Tongue (tissue), 2 donors: ENCODE measurements around the gene HOTAIR. TPM values are rescaled to one million over a fixed set of nuclear protein-coding genes. Genes with fewer than 3 reads are reported as not detected.

Experiments used
- DNase-seq: peaks from one replicate; pipeline ENCODE4 v3.0.0-alpha.2; 2015
- total RNA-seq: library from RNA; depleted of rRNA; stranded (reverse); fragments of >200 nt; gene quantifications from one replicate; pipeline ENCODE4 v1.2.3, GENCODE V29; 2014

HOTAIR gene
- total RNA-seq, 1 donor from 2014 or later: not detected

DNA sequence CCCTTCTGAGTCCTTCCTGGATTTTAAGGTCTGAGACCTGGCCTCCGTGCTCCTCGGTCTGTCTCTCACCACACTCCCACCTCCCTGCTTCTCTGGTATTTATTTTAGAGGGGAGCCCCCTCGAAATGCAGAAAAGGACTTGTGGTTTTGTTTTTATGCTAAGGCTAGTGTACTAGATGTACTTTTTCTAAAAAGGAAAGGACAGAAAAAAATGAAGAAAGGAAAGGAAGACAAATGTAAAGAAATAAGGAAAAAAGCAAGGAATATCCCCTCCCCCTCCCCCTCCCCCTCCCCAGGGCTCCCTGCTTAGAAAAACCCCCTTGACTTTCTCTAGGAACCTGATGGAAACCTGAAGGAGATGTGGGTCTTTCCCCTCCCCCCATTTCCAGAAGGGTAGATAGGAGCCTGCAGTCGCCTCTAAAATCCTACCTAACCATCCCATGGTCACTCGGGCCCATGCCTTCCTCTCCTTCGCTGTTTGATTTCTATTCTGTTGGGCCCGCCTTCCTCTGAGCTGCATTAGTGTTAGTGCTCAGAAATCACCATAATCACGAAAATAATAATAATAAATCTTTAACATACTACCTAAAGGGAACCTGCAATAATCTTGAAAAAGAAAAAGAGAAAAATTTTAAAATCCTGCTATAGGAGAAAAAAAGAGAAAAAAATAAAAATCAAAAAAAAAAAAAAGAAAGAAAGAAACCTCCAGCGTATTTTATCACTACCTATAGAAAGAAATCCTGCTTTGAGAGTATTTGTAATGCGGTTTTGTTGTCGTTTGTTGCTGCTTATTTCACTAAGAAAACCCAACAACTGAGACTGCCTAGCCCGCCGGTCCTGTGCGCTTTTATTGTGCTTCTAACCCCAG lies 37.1 kb upstream of the HOTAIR start:
- no peak for DNase-seq

DNA sequence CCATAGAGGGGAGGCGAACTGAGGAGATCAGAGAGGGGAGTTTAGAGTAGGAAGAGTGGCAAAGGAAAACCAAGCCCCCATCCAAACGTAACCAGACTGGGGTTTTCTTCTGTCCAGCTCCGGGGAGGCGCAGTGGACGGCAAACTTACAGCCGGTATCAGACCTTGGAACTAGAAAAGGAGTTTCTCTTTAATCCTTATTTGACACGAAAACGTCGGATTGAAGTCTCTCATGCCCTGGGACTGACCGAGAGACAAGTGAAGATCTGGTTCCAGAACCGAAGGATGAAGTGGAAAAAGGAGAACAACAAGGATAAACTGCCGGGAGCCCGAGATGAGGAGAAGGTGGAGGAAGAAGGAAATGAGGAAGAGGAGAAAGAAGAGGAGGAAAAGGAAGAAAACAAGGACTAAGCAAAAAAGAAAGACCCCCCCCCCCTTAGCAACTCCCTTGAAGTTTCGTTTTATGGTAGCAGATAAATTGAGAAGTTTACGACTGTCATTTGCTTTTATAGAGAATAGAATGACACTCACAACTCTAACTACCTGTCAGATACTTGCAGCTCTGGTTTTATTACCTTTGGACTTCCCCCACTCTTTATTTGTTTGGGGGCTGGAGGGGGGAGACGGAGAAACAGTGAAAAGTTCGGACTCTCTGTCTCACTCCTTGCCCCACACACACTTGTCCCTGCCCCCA lies 36.4 kb upstream of the HOTAIR start:
- no peak for DNase-seq

DNA sequence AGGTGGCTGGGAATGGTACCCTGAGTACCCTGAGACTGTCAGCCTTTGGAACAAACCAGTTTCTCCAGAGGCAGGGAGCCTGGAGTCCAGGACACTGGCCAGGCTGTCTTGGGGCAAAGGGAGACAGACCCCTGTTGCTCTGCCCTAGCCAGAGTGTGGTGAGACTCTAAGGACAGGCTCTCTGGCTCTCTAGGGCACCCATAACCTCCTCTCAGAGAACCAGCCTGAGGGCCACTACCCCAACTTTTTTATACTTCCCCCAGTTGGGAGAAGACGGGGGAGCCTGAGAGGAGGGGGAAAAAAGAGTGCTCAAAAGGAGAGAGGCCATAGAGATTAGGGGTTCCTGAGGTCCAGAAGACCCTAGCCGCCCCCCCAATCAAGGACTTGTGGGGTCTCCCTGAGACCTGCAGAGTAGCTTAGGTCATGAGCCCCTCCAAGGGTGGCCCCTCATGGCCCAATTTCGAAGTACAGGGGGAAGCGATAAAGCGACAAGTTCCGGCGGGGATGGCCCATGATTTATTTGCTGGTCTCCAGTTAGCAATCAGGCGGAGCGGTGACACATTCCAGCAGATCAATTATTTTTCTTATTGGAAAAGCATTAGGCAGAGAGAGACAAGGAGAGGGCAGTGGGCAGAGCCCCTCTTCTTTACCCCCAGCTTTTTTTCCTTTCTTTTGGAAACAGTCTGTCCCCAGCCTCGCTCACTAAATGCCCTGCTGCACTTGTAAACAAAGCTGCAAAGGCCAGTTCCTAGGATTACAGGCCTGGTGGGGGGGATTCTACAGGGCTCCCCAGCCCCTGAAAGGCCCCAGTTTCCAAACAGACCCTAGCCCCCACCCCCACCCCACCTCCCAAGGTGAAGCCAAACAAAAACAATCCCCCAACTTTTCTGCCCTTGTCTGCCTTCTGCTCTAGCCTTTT lies 35.6 kb upstream of the HOTAIR start:
- no peak for DNase-seq

DNA sequence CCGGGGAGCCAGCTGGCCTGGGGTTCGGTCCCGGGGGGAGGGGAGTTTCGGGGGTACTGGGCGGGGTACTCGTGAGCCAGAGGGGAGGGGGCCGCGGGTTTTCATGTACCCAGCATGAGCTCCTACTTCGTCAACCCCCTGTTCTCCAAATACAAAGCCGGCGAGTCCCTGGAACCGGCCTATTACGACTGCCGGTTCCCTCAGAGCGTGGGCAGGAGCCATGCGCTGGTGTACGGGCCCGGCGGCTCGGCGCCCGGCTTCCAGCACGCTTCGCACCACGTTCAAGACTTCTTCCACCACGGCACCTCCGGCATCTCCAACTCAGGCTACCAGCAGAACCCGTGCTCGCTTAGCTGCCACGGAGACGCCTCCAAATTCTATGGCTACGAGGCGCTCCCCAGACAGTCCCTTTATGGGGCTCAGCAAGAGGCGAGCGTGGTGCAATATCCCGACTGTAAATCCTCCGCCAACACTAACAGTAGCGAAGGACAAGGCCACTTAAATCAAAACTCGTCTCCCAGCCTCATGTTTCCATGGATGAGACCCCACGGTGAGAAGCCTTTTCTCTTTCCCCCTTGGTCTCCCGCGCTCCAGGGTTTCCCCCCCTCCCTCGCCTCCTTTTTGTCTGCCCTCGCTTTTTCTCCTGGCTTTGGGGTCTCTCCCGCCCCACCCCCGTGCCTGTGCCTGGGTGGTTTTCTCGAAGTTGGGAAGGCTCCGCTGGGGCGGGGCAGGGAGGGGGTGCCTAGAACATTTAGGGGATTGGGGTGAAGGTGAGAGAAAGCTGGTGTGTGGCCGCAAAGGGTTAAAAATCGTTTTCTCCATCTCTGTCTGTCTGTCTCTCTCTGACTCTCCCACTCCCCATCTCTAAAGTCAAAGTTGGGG lies 34.7 kb upstream of the HOTAIR start:
- DNase-seq: no peak

DNA sequence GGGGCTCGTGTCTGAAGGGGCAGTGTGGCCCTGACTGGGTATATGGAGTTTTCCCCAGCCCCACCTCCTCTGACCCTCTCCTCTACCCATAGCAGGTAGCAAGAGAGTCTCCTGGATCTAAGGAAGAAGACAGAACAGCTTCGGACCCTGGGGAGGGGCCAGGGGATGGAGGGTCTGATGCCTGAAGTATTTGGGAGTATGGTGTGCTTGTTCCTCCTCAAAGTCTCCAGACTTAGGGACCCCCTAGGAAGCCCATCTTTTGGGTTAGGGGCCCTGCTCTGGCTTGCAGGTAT lies 33.5 kb upstream of the HOTAIR start:
- DNase-seq: no peak

DNA sequence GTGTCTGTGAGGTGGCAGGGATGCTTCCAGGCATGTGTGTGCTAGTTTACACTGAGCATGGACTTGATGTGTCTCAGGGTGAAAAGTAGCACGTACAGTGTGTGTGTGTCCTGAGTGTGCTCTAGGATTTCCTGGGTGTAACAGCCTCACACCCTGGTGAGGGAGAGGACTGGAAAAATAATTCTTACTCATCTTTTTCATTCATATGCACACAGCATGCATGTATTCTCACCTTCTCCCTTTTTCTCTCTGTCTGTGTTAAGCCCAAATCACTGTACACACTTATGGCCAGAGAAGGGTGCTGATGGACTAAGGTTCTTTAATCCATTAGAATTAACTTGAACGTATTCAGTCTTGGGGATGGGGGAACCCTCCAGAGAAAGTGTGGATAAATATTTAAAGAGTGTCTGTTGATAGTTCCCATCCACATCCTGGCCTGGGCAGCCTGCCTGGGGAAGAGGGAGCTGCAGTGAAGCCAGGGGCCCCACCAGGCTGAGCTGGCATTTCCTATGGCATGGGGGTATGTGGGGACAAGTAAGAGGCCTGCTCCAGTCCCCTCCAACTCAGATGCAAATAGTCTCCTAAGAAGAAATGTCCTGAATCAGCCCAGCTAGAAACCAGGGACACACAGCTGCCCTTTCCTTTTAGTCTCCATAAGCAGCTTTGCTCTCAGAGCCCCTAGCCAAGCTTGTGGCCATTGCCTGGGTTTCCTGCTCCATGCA lies 32.9 kb upstream of the HOTAIR start:
- DNase-seq: no peak

DNA sequence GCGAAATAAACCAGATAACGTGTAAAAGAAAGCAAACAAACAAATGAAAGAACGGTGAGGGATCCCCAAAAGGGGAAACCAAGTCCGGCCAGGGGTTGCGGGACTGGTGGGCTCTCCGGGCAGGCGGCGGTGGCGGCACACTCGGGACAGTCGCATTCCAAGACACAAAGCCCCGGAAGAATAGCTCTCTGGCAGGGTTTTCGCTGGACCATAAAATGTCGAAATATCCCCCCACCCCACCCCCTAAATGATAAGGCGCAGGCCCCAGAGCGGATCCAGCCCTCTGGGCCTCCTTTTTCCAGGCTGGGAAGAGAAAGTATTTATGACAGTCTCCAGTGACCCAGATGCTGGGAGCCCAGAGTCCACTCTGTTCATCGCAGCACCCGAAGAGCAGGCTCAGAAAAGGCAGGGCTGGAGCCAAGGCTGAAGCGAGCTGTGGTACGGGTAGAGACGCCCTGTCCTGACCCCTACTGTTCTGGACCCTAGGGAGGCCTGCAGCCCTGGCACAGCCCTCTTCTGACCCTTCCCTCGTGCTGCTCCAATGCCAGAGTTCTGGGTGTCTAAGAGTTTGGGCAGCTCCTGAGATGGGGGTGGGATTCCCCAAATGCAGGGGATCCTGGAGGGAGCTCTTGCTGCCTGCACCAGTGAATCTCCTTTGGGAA lies 31.9 kb upstream of the HOTAIR start:
- no peak for DNase-seq

DNA sequence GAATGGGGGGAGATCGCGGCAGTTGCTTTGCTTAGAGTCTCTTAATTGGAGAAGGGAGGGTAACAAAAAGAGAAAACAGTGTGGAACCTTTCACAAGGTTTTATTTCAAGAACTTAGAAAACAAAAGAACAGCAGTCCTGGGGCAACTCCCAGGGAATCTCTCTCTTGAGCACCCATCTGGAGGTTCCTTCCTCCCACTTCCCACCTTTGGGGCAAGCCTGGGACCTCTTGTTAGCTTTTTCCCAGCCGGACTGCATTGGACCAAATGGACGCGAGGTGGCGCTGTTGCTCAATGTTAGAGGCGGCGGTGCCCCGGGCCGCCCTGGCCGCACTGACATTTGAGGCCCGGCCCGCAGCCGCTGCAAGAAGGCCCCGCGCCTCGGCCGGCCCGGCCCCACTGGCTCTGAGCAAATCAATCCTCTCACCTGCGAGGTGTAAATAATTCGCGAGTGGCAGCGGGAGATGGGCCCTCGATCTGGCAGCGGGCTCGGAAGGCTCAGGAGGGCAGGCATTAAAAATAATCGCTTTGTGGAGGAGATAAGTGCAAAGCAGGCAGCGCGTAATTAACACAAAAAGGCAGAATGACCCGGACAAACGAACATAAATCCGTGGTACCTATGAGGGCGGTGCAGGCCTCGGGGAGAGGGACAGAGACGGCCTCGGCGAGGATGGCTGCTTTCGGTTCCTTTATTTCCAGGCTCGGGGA lies 31.3 kb upstream of the HOTAIR start:
- peak; percentile 94 for DNase-seq

DNA sequence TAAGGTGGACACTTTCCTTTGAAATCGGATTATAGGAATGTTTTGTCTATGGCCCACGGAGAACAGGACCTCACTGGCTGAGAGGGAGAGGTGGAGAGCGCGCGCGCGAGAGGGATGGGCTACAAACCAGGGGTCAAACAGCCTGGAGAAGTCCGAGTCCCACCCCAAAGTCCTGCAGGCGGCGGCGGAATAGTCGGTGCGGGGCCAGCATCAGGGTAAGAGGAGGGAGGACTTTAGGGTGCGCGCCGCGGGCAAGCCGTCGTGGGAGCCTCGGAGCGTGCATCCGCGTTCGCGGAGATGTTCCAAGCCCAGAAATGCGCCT lies 30.7 kb upstream of the HOTAIR start:
- DNase-seq: no peak

DNA sequence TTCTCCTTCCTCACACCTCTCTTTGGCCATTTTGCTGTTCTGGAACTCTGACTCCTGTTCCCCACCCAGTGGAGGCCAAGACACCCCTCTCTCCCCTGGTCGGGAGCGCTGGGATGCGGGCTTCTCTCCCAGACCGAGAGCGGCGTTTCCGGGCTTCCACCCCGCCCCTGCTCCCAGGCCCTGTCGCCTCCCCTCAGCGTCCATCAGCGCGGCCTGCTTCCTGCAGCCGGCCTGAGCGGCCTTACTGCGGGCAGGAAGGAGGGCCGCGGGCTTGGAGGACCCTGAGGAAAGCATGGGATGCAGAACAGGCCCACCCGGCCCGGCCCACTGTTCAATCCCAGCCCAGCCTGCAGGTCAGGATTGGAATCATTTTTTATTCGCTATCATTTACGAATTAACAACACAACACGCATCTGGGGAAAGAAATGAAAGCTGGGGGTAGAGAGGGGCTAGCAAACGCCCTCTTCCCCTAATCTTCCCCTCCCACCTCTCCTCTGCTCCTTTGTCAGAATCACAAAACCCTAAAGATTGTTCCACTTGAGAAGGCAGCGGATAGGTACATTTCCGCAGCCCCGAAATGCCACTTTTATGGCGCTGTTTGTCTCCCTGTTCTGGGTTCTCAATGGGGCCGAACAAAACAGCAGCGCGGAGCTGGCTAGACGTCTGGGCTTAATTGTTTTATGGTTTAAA lies 30.2 kb upstream of the HOTAIR start:
- no peak for DNase-seq

DNA sequence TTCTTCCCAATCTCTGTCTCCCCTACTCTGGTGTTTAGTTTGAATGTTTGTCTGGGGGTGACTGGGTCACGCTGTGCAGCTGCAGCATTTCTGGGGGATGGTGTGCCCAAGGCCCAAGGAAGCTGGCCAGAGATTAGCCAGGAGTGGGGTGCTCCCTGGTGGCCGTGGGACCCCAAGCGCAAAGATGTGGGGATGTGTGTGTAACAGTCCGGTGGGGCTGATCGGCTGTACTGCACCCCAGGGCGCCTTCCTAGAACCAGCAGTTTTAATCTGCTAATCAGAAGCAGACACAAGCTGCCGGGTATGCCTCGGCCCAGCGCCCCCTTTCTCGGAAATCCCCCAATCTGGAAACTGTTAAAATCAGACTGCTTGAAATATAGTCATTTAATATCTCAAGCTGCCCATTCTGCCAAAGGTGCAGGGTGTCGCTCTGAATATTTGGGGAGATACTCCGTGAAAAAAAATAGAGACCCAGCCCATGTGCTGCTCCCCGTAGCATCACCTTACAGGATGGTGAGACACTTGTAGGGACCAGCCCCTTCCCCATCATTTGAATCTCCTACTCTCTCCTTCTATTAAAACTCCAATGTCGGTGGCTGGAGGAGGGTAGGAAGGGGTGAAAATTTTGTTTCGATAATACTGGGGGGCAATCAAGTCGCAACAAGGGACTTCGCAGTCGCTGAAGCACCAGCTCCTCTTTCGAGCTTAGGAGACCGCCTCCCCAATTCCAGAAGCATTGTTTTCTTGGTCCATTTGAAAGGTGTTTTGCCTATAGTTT lies 29.5 kb upstream of the HOTAIR start:
- DNase-seq: no peak

DNA sequence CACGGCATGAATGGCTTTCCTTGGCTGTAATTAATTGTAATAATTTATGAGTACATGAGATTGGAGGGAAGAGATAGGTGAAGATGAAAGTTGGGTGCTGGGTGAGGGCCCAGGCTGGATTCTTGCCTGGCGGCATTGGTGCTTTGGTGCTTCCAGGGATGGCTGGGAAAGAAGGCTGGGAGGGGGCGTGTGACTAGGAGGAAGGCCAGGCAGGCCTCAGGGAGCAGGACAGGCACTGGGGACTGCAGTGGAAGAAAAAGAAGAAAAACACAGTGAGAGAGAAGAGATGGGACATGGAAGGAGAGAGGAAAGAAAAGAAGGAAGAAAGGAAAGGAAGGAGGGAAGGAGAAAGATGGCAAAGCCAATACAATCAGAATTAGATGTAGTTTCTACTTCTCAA lies 28.9 kb upstream of the HOTAIR start:
- no peak for DNase-seq

DNA sequence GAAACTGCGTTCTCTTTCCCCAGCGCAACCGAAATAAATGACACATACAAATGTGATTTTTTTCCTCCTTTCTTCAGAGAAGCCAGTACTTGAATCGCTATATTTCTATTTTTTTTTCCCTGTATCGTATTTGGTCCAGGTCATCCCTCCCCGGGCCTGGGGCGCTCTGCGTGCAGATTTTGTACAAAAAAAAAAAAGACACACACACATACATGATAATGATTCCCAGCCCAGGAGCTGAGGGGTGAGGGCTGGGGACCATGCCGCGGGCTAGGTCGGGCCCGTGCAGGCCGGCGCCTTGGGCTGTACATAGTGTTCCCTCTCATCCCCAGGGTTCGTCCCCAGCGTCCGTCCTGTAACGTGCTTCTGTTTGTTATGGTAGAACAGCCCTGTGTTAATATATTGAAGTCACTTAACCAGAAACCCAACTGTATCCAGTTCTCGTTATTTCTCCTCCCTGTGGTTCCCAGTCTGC lies 28.2 kb upstream of the HOTAIR start:
- no peak for DNase-seq

DNA sequence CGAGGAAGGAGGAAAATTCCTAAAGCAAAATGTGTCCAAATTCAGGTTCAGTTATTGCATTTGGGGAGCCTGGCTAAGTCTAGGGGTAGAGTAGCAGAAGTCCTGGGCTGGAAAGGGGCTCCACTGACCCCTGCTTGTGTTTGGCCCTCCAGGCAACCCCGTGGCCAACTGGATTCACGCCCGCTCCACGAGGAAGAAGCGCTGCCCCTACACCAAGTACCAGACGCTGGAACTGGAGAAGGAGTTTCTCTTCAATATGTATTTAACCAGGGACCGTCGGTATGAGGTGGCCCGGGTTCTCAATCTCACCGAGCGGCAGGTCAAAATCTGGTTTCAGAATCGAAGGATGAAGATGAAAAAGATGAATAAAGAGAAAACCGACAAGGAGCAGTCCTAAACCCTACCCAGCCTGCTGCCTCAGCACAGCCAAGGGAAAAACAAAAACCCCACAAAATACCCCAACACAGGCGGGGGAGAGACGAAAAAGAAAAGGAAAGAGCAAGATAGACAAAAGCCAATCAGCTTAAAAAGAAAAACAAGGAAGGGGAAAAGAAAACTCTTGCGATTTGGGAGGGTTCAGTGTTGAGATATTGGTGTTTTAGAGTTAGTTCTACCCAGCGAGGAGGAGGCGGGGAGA lies 27.6 kb upstream of the HOTAIR start:
- DNase-seq: no peak

DNA sequence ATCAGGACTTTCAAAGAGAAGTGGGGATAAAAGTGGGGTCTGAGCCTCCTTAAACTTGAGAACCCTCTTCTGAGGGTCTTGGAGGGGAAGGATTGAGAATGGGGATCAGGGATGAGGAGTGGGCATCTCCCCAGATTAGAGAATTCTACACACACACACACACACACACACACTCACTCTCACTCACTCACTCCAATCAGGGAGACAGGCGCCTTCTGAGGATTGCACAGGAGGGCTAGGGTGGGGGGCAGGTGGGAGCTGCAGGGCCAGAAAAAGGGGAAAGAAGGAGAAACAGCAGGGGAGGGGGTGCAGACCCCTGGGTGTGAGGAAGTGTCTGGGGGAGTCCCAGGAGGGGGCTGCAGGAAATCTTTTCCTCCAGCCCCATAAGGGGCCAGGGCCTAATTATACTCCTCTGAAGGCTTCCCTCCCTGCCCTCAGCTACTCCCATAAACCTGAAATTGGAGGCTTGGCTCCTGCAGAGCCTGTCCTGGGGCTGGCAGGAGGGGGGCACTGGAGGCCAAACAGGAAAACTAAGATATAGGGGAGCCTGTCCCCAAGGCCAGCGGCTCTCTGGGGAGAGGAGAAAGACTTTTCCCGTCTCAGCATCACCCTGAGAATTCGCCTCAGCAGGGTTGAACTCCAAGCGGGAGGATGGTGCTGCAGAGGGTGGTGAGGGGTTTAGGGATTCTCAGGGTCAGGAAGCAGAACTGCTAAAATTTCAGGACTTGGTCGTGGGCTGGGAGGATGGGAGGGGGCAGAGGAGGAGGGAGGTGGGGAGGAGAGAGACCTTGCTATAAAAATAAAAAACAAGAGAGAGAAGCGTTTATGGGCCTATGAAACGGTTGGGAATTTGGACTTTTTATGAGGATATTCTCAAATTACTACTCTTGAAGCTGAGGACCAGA lies 26.8 kb upstream of the HOTAIR start:
- no peak for DNase-seq

DNA sequence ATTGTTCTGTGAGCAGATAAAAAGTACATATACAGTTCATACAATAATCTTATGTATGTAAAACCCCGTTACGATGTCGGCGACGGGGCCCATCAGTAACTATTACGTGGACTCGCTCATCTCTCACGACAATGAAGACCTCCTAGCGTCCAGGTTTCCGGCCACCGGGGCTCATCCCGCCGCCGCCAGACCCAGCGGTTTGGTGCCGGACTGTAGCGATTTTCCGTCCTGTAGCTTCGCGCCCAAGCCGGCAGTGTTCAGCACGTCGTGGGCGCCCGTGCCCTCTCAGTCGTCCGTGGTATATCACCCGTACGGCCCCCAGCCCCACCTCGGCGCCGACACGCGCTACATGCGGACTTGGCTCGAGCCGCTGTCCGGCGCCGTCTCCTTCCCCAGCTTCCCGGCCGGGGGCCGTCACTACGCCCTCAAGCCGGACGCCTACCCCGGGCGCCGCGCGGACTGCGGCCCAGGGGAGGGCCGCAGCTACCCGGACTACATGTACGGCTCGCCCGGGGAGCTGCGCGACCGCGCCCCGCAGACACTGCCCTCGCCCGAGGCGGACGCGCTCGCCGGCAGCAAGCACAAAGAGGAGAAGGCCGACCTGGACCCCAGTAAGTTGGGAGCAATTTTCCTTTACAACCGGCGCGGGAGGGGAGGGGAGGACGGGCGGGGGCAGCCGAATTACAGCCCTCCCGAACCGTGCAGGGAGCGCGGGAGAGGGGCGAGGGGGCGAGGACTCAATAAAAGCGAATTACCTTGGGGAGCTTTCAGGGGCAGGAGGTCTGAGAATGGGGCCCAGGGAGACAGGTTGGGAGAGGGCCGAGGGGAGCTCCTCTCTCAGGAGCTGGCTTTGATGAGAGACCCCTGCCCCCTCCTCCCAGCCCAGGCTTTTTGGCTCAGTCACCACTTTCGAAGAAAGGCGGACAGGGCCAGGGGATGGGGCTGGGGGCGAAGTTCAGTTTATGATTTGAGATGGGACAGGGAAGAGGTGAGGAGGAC lies 25.7 kb upstream of the HOTAIR start, which contains the start of gene HOXC9:
Gene HOXC9, plus strand, starts transcription at position 46 of the 999 bp plus-strand sequence. Its CDS starts 28 bp downstream, at position 74.
- no peak for DNase-seq
